ENCODE results near the gene TMPRSS11A. TPM values are rescaled to one million over a fixed set of nuclear protein-coding genes. Genes with fewer than 3 reads are reported as not detected.

Gene TMPRSS11A
- total RNA-seq, 1 experiment from 2014 or later: not detected

GRCh38 chr4:67915400-67915966, 47.8 kb downstream of the TMPRSS11A start:
- H3K27me3 ChIP-seq (ENCODE audit: control insufficient read depth, insufficient read depth, low read length): no peaks in the 10 kb centered on the region
- no peaks in the 10 kb centered on the region for H3K9me3 ChIP-seq (ENCODE audit: control insufficient read depth, insufficient read depth, low read depth, low read length)
- TF ChIP-seq SIN3A (IDR thresholded peaks at IDR 0.05; ENCODE audit: borderline replicate concordance, insufficient read depth, low read depth, low read length): no peak
- ChIA-PET POLR2A (no interaction called here), CTCF (no interaction called here)
- no peak overlapping the region for H3K27ac ChIP-seq (ENCODE audit: low read length)
- DNase-seq (ENCODE audit: low read depth, low spot score) (no peak), ATAC-seq (no peak)
- no peak overlapping the region for H3K4me3 ChIP-seq (ENCODE audit: low read depth in 2 of 2, low read length in 2 of 2)
- BruUV-seq (replicated peaks): no TSS peak
- in situ Hi-C loops (cut with HindIII; ENCODE audit: low pct_unique_long_range_greater_than_20kb, low sequenced_read_pairs): no loop called here
- H3K4me1 ChIP-seq (ENCODE audit: control insufficient read depth, insufficient read depth, low read length): no peaks in the 10 kb centered on the region
- intact Hi-C loops (cut with micrococcal nuclease; ENCODE audit: unreplicated experiment): no loop called here
- H3K36me3 ChIP-seq (ENCODE audit: control insufficient read depth, insufficient read depth, low read length): no peaks in the 10 kb centered on the region

- DNase-seq (ENCODE audit: low read depth, low spot score): no peak
- no peak overlapping the region for H3K4me3 ChIP-seq (ENCODE audit: low read depth in 2 of 2, low read length in 2 of 2)
- no peak overlapping the region for H3K27ac ChIP-seq (ENCODE audit: low read length)
- ChIA-PET POLR2A (no interaction called here), CTCF (no interaction called here)
- no peaks in the 10 kb centered on the region for H3K4me1 ChIP-seq (ENCODE audit: control insufficient read depth, insufficient read depth, low read length)
- H3K36me3 ChIP-seq (ENCODE audit: control insufficient read depth, insufficient read depth, low read length): no peaks in the 10 kb centered on the region
- no peak for ATAC-seq
- H3K27me3 ChIP-seq (ENCODE audit: control insufficient read depth, insufficient read depth, low read length): no peaks in the 10 kb centered on the region
- intact Hi-C loops (cut with micrococcal nuclease; ENCODE audit: unreplicated experiment) (loop anchor here (5.0 kb wide), 2 partner anchors 40 to 365 kb away; partner anchors contain the start of gene CENPC), in situ Hi-C loops (cut with HindIII; ENCODE audit: low pct_unique_long_range_greater_than_20kb, low sequenced_read_pairs) (no loop called here)
- no peaks in the 10 kb centered on the region for H3K9me3 ChIP-seq (ENCODE audit: control insufficient read depth, insufficient read depth, low read depth, low read length)
- BruUV-seq (replicated peaks): no TSS peak
- TF ChIP-seq CTCF (IDR thresholded peaks at IDR 0.05) (no peak), POLR2AphosphoS5 (IDR thresholded peaks at IDR 0.05; ENCODE audit: low read depth, low read length) (no peak), REST (IDR thresholded peaks at IDR 0.05; ENCODE audit: insufficient read depth in 1 of 2, low read depth in 2 of 2, low read length in 1 of 2) (no peak), TCF7L2 (IDR thresholded peaks at IDR 0.05; ENCODE audit: low read depth, low read length) (no peak), SIN3A (IDR thresholded peaks at IDR 0.05; ENCODE audit: borderline replicate concordance, insufficient read depth, low read depth, low read length) (no peak)
These were observed 51.2 kb downstream of the TMPRSS11A start for GRCh38 chr4:67912080-67912479.

- intact Hi-C loops (cut with micrococcal nuclease; ENCODE audit: unreplicated experiment): loop anchor here (5.0 kb wide), 2 partner anchors 39 to 364 kb away; partner anchors contain the start of gene CENPC
- no peak overlapping the region for H3K27ac ChIP-seq (ENCODE audit: low read length)
- in situ Hi-C loops (cut with HindIII; ENCODE audit: low pct_unique_long_range_greater_than_20kb, low sequenced_read_pairs): no loop called here
- no peaks in the 10 kb centered on the region for H3K9me3 ChIP-seq (ENCODE audit: control insufficient read depth, insufficient read depth, low read depth, low read length)
- TF ChIP-seq CTCF (IDR thresholded peaks at IDR 0.05) (no peak), SIN3A (IDR thresholded peaks at IDR 0.05; ENCODE audit: borderline replicate concordance, insufficient read depth, low read depth, low read length) (no peak), POLR2AphosphoS5 (IDR thresholded peaks at IDR 0.05; ENCODE audit: low read depth, low read length) (no peak), REST (IDR thresholded peaks at IDR 0.05; ENCODE audit: insufficient read depth in 1 of 2, low read depth in 2 of 2, low read length in 1 of 2) (no peak), TCF7L2 (IDR thresholded peaks at IDR 0.05; ENCODE audit: low read depth, low read length) (no peak)
- H3K27me3 ChIP-seq (ENCODE audit: control insufficient read depth, insufficient read depth, low read length): no peaks in the 10 kb centered on the region
- CTCF ChIA-PET: no interaction called here
- no peak overlapping the region for H3K4me3 ChIP-seq (ENCODE audit: low read depth in 2 of 2, low read length in 2 of 2)
- no peaks in the 10 kb centered on the region for H3K36me3 ChIP-seq (ENCODE audit: control insufficient read depth, insufficient read depth, low read length)
- DNase-seq (ENCODE audit: low read depth, low spot score): no peak
- POLR2A ChIA-PET: no interaction called here
- no TSS peak for BruUV-seq (replicated peaks)
- H3K4me1 ChIP-seq (ENCODE audit: control insufficient read depth, insufficient read depth, low read length): no peaks in the 10 kb centered on the region
- ATAC-seq: no peak
These were observed 51.7 kb downstream of the TMPRSS11A start for GRCh38 chr4:67911638-67912037.
